Measurements from ENCODE around the gene HSPBAP1.

Gene HSPBAP1

DNA sequence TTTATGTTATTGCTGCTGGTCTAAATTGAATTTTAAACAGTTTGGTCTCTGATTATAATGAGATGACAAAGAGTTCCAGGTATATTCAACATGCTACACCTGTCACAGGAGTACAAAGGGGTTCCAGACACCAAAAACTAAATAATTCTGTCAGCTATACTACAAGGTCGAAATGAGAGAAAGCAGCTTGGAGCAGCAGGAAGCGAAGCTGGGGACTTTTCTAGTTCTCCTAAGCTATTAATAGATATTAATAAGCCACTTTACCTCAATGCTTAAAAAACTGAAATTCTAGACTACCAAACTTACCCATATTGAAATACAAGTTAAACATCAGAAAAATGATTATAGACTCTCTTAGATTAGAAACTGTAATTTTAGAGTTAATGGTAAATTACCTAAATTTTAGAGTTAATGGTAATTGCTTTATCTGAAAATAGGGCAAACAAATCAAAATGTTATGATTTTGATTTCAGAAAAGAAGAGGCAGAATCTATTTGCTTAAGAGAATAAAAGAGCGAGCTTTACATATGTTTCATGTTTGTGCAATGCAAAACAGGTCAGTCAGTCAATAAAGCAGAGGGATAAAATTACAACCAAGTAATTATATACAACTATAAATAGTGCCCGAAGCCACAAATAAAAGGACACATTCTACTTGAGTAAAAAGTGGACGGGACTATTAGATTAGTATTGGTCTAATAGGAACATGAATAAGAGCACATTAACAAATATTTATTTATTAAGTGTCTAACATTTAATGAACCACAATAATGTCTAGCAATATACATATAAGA is 16.8 kb downstream of the HSPBAP1 start:
- no peaks in the 10 kb centered on the region for H3F3A ChIP-seq (ENCODE audit: insufficient read depth)
- H3K9me3 ChIP-seq (ENCODE audit: insufficient read depth, low read length), result no peaks in the 10 kb centered on the region
- no peaks in the 10 kb centered on the region for H3K79me2 ChIP-seq (ENCODE audit: insufficient read depth, low read length)
- TF ChIP-seq EZH2phosphoT487 (conservative IDR thresholded peaks at IDR 0.05; ENCODE audit: low read length), result no peak
- TF ChIP-seq, protein P1, sequence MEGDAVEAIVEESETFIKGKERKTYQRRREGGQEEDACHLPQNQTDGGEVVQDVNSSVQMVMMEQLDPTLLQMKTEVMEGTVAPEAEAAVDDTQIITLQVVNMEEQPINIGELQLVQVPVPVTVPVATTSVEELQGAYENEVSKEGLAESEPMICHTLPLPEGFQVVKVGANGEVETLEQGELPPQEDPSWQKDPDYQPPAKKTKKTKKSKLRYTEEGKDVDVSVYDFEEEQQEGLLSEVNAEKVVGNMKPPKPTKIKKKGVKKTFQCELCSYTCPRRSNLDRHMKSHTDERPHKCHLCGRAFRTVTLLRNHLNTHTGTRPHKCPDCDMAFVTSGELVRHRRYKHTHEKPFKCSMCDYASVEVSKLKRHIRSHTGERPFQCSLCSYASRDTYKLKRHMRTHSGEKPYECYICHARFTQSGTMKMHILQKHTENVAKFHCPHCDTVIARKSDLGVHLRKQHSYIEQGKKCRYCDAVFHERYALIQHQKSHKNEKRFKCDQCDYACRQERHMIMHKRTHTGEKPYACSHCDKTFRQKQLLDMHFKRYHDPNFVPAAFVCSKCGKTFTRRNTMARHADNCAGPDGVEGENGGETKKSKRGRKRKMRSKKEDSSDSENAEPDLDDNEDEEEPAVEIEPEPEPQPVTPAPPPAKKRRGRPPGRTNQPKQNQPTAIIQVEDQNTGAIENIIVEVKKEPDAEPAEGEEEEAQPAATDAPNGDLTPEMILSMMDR (IDR thresholded peaks at IDR 0.05; ENCODE audit: insufficient read depth, low read length, poor library complexity, severe bottlenecking), result no peak
- no peaks in the 10 kb centered on the region for H3K36me3 ChIP-seq (ENCODE audit: low read length)
- no peaks in the 10 kb centered on the region for H4K20me1 ChIP-seq (ENCODE audit: low read depth, low read length)
- H3K27me3 ChIP-seq (ENCODE audit: low read length), result no peaks in the 10 kb centered on the region
- H3K4me2 ChIP-seq (ENCODE audit: low read depth, low read length, poor library complexity, severe bottlenecking), result no peak overlapping the region
- H3K9ac ChIP-seq (ENCODE audit: low read length), result no peak overlapping the region
- no peaks in the 10 kb centered on the region for H3K9me2 ChIP-seq (replicated peaks; ENCODE audit: insufficient read depth, low read length)
- H3K27ac ChIP-seq (ENCODE audit: low read depth, low read length), result no peak overlapping the region
- no peak overlapping the region for H2AFZ ChIP-seq (ENCODE audit: low read depth, low read length, severe bottlenecking)
- no peak overlapping the region for H3K4me3 ChIP-seq (ENCODE audit: insufficient read depth, low read length, poor library complexity, severe bottlenecking)

DNA sequence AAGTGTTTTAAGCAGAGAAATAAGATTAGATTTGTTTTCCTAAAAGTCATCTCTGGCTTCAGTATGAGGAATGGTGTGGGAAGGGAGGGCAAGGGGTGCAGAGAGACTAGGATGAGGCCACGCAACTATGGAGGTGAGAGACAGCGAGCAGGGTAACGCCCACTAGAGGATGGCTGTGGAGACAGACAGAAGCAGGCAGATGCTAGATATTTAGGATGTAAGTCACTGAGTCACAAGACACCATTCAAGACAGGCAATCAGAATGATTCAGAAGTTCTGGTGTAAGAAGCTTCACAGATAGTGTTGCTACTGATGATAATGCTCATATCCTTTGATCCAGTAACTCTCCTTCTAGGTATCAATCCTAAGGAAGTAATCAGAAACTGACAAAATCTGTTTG is 19.1 kb downstream of the HSPBAP1 start:
- Histone ChIP-seq H3K4me3 (ENCODE audit: insufficient read depth, low read length, poor library complexity, severe bottlenecking) (no peak overlapping the region), H2AFZ (ENCODE audit: low read depth, low read length, severe bottlenecking) (no peak overlapping the region), H4K20me1 (ENCODE audit: low read depth, low read length) (no peaks in the 10 kb centered on the region), H3K27me3 (ENCODE audit: low read length) (no peaks in the 10 kb centered on the region), H3K9ac (ENCODE audit: low read length) (no peak overlapping the region), H3K4me2 (ENCODE audit: low read depth, low read length, poor library complexity, severe bottlenecking) (no peak overlapping the region), H3K9me2 (replicated peaks; ENCODE audit: insufficient read depth, low read length) (no peaks in the 10 kb centered on the region), H3K9me3 (ENCODE audit: insufficient read depth, low read length) (no peaks in the 10 kb centered on the region), H3F3A (ENCODE audit: insufficient read depth) (no peaks in the 10 kb centered on the region), H3K36me3 (ENCODE audit: low read length) (no peaks in the 10 kb centered on the region), H3K27ac (ENCODE audit: low read depth, low read length) (no peak overlapping the region), H3K79me2 (ENCODE audit: insufficient read depth, low read length) (no peaks in the 10 kb centered on the region)
- TF ChIP-seq EZH2phosphoT487 (conservative IDR thresholded peaks at IDR 0.05; ENCODE audit: low read length), result no peak
- TF ChIP-seq, protein P1 (IDR thresholded peaks at IDR 0.05; ENCODE audit: insufficient read depth, low read length, poor library complexity, severe bottlenecking), result no peak

DNA sequence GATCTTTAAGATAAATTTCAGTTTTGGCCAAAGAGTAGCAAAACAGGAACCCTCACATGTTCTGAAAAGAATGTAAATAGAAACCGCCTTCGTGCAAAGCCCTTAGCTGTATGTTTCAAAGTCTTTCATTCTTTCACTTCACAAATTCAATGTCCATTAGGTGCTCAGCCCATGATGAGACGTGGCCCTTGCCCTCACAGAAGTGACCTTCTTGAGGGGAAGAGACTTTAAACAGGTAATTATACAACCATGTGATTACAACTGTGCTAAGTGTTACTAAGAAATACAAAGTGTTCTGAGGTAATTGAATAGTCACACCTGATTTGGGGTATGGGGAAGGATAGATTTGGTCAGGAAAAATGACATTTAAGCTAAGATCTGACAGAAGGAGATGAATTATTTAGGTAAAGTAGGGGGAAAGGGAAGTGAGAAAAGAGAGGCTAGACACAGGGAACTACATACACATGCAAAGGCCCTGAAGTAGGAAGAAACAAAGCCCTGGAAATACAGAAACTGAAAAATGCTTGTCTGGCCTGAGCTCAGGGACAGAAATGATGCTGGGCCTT is 19.6 kb downstream of the HSPBAP1 start:
- Histone ChIP-seq H3K36me3 (ENCODE audit: low read length) (no peaks in the 10 kb centered on the region), H4K20me1 (ENCODE audit: low read depth, low read length) (no peaks in the 10 kb centered on the region), H3K4me3 (ENCODE audit: insufficient read depth, low read length, poor library complexity, severe bottlenecking) (no peak overlapping the region), H3K79me2 (ENCODE audit: insufficient read depth, low read length) (no peaks in the 10 kb centered on the region), H2AFZ (ENCODE audit: low read depth, low read length, severe bottlenecking) (no peak overlapping the region), H3K27ac (ENCODE audit: low read depth, low read length) (no peak overlapping the region), H3K27me3 (ENCODE audit: low read length) (no peaks in the 10 kb centered on the region), H3K9me2 (replicated peaks; ENCODE audit: insufficient read depth, low read length) (no peaks in the 10 kb centered on the region), H3K9me3 (ENCODE audit: insufficient read depth, low read length) (no peaks in the 10 kb centered on the region), H3K9ac (ENCODE audit: low read length) (no peak overlapping the region), H3F3A (ENCODE audit: insufficient read depth) (no peaks in the 10 kb centered on the region), H3K4me2 (ENCODE audit: low read depth, low read length, poor library complexity, severe bottlenecking) (no peak overlapping the region)
- TF ChIP-seq EZH2phosphoT487 (conservative IDR thresholded peaks at IDR 0.05; ENCODE audit: low read length), result no peak
- TF ChIP-seq, protein P1 (IDR thresholded peaks at IDR 0.05; ENCODE audit: insufficient read depth, low read length, poor library complexity, severe bottlenecking), result no peak
